Fibroblast of skin of left quadriceps (primary cell): ENCODE measurements around the gene LGALS9.

Experiments used
- DNase-seq, 2 experiments: peaks; one replicate each; pipeline ENCODE4 v3.0.0-alpha.2; 2013; ENCODE audit warnings: low read depth in 2 of 2

The LGALS9 gene

GRCh38 chr17:27630607-27631410 lies at the start of gene LGALS9:
Gene LGALS9 (plus strand): TSS chr17:27631188. CDS start chr17:27631266, 78 bp downstream.
- DNase-seq = no peak

GRCh38 chr17:27582696-27583095 lies 48.3 kb upstream of the LGALS9 start:
- no peak for DNase-seq

- no peak for DNase-seq
These were observed 45.8 kb upstream of the LGALS9 start for GRCh38 chr17:27585153-27585681.

GRCh38 chr17:27585792-27586191 lies 45.2 kb upstream of the LGALS9 start:
- no peak for DNase-seq

GRCh38 chr17:27586203-27586721 lies 44.7 kb upstream of the LGALS9 start:
- peak; percentile 73 to 79 for DNase-seq

GRCh38 chr17:27588354-27588753 lies 42.6 kb upstream of the LGALS9 start:
- no peak for DNase-seq

GRCh38 chr17:27590864-27591263 lies 40.1 kb upstream of the LGALS9 start:
- no peak for DNase-seq

- DNase-seq = no peak
These were observed 39.0 kb upstream of the LGALS9 start for GRCh38 chr17:27591986-27592385.

GRCh38 chr17:27593232-27593856 lies 37.6 kb upstream of the LGALS9 start:
- DNase-seq = no peak

GRCh38 chr17:27593857-27594255 lies 37.1 kb upstream of the LGALS9 start:
- DNase-seq = no peak

GRCh38 chr17:27595208-27595607 lies 35.8 kb upstream of the LGALS9 start:
- no peak for DNase-seq

- DNase-seq = no peak
These were observed 34.9 kb upstream of the LGALS9 start for GRCh38 chr17:27596096-27596495.

- no peak for DNase-seq
These were observed 34.3 kb upstream of the LGALS9 start for GRCh38 chr17:27596566-27597187.

- DNase-seq = no peak
These were observed 33.8 kb upstream of the LGALS9 start for GRCh38 chr17:27597188-27597580.

- no peak for DNase-seq
These were observed 33.1 kb upstream of the LGALS9 start for GRCh38 chr17:27597783-27598320.

GRCh38 chr17:27598337-27599050 lies 32.5 kb upstream of the LGALS9 start:
- DNase-seq = no peak

GRCh38 chr17:27600471-27600870 lies 30.5 kb upstream of the LGALS9 start:
- no peak for DNase-seq

- DNase-seq = peak; percentile 57 to 61
These were observed 29.7 kb upstream of the LGALS9 start for GRCh38 chr17:27601069-27601974.

- DNase-seq = no peak
These were observed 29.0 kb upstream of the LGALS9 start for GRCh38 chr17:27601975-27602302.

GRCh38 chr17:27602721-27603420 lies 28.1 kb upstream of the LGALS9 start:
- peak; percentile 20 to 24 for DNase-seq
